GM19025 (cell line): Measurements from ENCODE around the gene GTF2H3.

Experiments
- ATAC-seq: cut with Tn5 transposase; IDR thresholded peaks from one replicate; pipeline ENCODE4 v1.9.1; 2021; ENCODE audit warnings: mild to moderate bottlenecking, low read depth, moderate library complexity; ENCODE audit not compliant: unreplicated experiment

The GTF2H3 gene

GRCh38 chr12:123643911-123644310, 10.3 kb downstream of the GTF2H3 start:
- no peak for ATAC-seq

- no peak for ATAC-seq
These were observed 11.8 kb downstream of the GTF2H3 start for GRCh38 chr12:123645380-123645779.

DNA sequence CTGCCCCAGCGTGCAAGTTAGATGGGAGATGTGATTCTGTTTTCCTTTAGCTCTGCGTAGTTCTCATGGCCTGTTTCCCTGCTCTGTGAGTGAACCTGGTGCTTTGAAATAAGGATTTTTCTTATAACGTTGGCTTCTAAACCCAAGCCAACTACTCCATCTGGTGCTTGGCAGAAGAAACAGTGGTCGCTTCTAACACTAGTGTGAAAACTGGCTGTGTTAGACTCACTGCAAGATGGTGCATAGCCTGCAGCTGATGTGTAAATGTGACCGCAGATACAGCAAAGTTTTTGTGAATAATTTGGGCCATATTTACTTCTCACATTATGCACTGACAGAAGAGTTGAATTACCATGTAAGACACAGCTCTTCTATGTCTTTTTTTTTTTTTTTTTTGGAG, 12.2 kb downstream of the GTF2H3 start:
- ATAC-seq, result no peak

DNA sequence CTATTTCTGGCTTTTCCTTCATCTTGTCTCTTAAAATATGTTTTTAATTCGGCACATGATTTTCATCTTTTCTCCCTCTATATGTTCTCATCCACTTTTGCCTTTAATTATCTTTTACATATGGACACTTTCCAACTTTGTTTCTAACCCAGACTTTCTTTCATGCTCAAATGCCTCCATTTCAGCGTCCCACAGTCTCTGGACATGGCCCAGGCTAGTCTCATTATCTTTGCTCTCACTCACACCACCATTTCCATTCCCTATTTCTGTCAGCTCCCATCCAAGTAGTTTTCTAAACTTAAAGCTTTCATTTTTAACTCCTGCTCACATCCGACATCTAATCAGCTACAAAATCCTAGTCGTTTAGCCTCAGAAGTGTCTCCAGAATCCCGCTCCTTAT, 14.8 kb downstream of the GTF2H3 start:
- ATAC-seq, result no peak

GRCh38 chr12:123654129-123654701, 20.6 kb downstream of the GTF2H3 start:
- ATAC-seq, result no peak

GRCh38 chr12:123655420-123655819, 21.8 kb downstream of the GTF2H3 start:
- peak; percentile 88 for ATAC-seq

GRCh38 chr12:123656392-123656791, 22.8 kb downstream of the GTF2H3 start:
- ATAC-seq, result no peak

GRCh38 chr12:123657211-123657610, 23.6 kb downstream of the GTF2H3 start:
- no peak for ATAC-seq

DNA sequence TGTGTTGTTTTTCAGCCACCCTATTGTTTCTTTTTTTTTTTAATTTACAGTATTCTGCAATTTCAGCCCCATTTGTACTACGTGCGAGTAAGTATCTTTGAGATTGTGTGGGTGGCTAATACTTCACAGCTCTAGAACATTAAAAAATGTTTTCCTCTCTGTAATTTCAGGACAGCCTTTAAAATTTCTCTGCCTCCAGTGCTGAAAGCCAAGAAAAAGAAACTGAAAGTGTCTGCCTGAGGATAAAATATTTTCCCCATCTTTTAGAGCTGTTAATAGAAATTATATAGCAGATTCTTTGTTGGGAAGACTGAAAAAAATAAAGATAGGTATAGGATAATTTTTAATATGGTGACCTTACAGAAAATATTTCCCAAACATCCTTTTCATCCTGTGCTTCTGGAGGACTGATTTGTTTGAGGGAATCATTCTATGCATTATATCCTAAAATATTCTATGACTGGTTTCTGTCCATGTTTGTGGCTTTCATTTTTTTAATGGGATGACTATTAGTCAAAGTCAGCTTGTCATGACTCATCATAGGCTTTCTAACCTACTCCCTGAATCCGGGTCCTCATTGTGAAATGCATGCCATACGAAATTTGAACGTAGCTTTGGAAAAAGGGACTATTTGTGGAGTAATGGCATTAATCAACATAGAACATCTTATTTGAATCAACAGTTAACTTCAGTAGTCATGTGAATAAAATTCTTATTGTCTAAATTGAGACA, 26.5 kb downstream of the GTF2H3 start:
- no peak for ATAC-seq

DNA sequence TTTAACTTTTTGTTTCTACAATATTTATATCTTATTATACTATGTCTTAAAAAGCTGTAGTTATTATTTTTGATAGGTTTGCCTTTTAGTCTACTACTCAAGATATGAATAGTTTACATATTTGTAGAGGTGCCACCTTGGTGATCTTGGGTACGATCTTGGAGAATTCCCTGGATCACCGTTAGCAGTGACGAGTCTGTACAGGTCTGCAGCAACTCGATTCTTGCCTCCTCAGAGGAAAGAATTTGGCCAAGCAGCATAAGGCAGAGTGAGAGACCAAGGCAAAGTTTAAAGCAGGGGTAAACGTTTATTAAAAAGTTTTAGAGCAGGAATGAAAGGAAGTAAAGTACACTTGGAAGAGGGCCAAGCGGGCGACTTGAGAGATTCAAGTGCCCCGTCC, 34.1 kb downstream of the GTF2H3 start:
- no peak for ATAC-seq

DNA sequence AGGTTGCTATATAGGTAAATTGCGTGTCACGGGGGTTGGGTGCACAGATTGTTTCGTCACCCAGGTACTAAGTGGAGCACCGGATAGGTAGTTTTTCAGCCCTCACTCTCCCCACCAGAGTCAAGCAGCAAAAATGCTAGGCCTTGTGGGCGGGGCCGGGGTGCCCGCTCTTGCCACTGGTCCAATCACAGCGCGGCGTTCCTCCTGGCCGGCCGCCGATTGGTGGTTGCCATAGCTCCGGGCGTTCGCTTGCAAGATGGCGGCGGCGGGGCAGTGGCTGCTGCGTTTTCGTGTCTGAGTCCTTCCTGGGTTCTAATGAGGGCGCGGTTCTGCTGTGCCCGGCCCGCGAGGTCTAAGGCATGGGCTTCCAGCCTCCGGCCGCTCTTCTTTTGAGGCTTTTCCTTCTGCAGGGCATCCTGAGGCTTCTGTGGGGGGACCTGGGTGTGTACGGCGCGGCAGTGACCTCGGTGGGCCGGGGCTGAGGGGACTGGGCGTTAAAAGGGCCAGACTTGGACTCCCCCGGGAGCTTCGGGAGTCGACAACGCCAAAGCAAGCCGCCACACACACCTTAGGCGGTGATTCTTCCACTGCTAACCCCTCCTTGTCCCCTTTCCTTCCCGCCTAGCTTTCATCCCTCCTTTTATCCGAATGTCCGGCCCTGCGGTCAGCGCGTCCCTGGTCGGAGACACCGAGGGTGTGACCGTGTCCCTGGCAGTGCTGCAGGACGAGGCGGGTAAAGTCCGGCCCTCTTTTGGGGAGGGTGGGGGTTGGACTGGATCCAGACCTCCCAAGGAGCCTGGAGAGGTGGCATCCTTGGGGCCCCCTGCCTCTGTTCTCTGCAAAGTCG, 37.5 kb downstream of the GTF2H3 start, which contains the start of gene TCTN2:
TSS of gene TCTN2 (plus strand) at position 232 of the 847 bp plus-strand sequence. CDS start at position 360, 128 bp downstream.
- peak; percentile 100 for ATAC-seq

DNA sequence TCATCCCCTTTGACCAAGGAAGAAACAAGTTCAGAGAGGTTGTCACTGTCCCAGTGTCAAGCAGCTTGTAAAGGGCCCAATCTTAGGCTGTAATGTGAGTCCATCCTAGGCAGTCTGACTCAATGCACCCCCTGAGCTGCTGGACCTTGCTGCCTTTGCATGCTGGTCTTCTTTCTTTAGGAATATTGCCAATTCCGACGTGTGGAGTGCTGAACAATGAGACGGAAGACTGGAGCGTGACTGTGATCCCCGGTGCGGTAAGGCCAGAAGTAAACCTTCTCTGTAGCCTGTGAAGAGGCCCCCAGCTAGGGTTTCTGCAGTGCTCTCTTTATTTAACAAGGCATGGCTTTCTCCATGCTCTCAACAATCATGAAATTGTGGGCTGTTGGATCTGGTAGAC, 38.2 kb downstream of the GTF2H3 start:
- ATAC-seq, result no peak

GRCh38 chr12:123675436-123675835, 41.8 kb downstream of the GTF2H3 start:
- ATAC-seq, result no peak

DNA sequence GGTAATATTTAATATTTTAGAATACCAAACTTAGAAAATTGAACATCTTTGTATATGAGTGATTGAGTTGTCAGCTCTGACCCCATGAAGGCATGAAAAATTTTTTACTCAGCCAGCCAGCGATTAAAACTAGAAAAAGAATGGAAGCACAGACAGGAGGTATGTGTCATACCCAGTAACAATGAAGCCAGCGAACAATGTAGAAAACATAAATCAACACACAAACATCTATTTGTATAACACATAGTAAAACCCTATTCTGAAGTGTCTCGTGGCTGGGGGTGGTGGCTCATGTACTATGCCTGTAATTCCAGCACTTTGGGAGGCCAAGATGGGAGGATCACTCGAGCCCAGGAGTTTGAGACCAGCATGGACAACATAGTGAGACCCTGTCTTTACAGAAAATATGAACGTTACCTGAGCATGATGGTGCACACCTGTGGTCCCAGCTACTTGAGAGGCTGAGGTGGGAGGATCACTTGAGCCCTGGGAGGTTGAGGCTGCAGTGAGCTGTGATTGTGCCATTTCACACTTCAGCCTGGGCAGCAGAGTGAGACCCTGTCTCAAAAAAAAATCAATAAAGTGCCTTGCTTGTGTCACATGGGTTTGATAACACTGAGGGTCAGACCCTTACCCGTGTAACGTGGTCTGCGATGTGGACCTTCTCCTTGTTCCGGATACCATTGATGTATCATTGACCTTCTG, 43.1 kb downstream of the GTF2H3 start:
- ATAC-seq, result no peak

DNA sequence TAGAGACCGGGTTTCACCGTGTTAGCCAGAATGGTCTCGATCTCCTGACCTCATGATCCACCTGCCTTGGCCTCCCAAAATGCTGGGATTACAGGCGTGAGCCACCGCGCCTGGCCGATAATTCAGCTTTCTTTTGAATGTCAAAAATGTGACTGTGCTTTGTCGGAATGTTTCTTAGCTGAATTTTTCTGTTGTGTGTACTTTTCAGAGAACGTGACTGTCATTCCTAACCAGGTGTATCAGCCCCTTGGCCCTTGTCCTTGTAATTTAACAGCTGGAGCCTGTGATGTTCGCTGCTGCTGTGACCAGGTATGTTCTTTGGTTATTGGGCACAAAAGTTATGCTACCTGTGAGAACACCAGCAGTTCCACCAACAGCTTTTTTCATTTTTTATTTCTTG, 45.4 kb downstream of the GTF2H3 start:
- no peak for ATAC-seq

GRCh38 chr12:123681605-123682004, 48.0 kb downstream of the GTF2H3 start:
- ATAC-seq, result no peak

- ATAC-seq, result no peak
These were observed 50.3 kb downstream of the GTF2H3 start for GRCh38 chr12:123683964-123684363.

GRCh38 chr12:123686636-123687190, 53.1 kb downstream of the GTF2H3 start:
- ATAC-seq, result no peak

- no peak for ATAC-seq
These were observed 56.7 kb downstream of the GTF2H3 start for GRCh38 chr12:123690191-123690840.

DNA sequence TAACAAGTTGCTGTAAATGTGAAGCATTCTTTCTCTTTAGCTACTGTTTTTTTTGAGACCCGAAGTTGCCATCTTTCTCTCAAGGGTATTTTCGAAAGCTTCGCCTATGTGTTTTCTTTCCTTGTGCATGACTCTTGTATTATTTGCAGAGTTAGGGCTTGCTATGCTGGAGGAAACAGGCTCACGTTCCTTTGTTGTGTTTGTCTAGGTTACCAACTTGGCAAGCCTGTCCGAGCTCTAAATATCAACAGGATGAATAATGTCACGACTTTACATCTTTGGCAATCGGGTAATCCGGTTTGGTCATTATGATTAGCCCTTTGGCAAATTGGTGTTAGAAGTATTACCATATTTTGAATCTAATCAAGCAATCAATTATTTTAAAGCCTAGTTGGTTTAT, 62.6 kb downstream of the GTF2H3 start:
- ATAC-seq, result no peak
